Stimulated activated CD4-positive, alpha-beta T cell treated with anti-CD3 and anti-CD28 coated beads, Interleukin-1b, Interleukin-23, amount 100 ng/mL, for 4 hours (primary cell): ENCODE measurements around the gene AP1B1.
"Not testable (repeated sequence)": the region's sequence is repeated elsewhere in the genome, so short reads cannot be mapped to it uniquely, and the experiment has no call there.

Experiments used
- DNase-seq, 2 donors: peaks; one replicate each; pipeline ENCODE4 v3.0.0-alpha.2; 2020; ENCODE audit warnings: low read depth in 2 of 2

Gene AP1B1

GRCh38 chr22:29386708-29387107 lies 1.7 kb downstream of the AP1B1 start:
- DNase-seq, result no peak

- DNase-seq, result no peak
Observed at GRCh38 chr22:29385748-29386147, 2.6 kb downstream of the AP1B1 start.

- no peak for DNase-seq
Observed at GRCh38 chr22:29385151-29385704, 3.1 kb downstream of the AP1B1 start.

- DNase-seq, result no peak
Observed at GRCh38 chr22:29383740-29384139, 4.6 kb downstream of the AP1B1 start.

GRCh38 chr22:29382580-29383302 lies 5.6 kb downstream of the AP1B1 start:
- no peak for DNase-seq

GRCh38 chr22:29380856-29381255 lies 7.5 kb downstream of the AP1B1 start:
- DNase-seq, result no peak

GRCh38 chr22:29380032-29380781 lies 8.2 kb downstream of the AP1B1 start:
- no peak for DNase-seq

GRCh38 chr22:29379258-29379657 lies 9.1 kb downstream of the AP1B1 start:
- no peak for DNase-seq

GRCh38 chr22:29377979-29378378 lies 10.4 kb downstream of the AP1B1 start:
- no peak for DNase-seq

GRCh38 chr22:29376705-29377104 lies 11.7 kb downstream of the AP1B1 start:
- not testable (repeated sequence) for DNase-seq

- DNase-seq, result no peak
Observed at GRCh38 chr22:29375398-29376076, 12.8 kb downstream of the AP1B1 start.

- DNase-seq, result not testable (repeated sequence)
Observed at GRCh38 chr22:29374806-29375205, 13.6 kb downstream of the AP1B1 start.

GRCh38 chr22:29374401-29374800 lies 14.0 kb downstream of the AP1B1 start:
- no peak for DNase-seq

- DNase-seq, result no peak
Observed at GRCh38 chr22:29370537-29370936, 17.8 kb downstream of the AP1B1 start.

- DNase-seq, result no peak
Observed at GRCh38 chr22:29369460-29369859, 18.9 kb downstream of the AP1B1 start.

GRCh38 chr22:29359469-29359868 lies 28.9 kb downstream of the AP1B1 start:
- DNase-seq, result no peak

GRCh38 chr22:29357193-29357890 lies 31.0 kb downstream of the AP1B1 start:
- not testable (repeated sequence) for DNase-seq

- DNase-seq, result no peak
Observed at GRCh38 chr22:29353860-29354259, 34.5 kb downstream of the AP1B1 start.

GRCh38 chr22:29353286-29353685 lies 35.1 kb downstream of the AP1B1 start:
- DNase-seq, result no peak

GRCh38 chr22:29352778-29353177 lies 35.6 kb downstream of the AP1B1 start:
- no peak for DNase-seq

GRCh38 chr22:29351891-29352290 lies 36.5 kb downstream of the AP1B1 start:
- no peak for DNase-seq

- DNase-seq, result no peak
Observed at GRCh38 chr22:29351042-29351441, 37.3 kb downstream of the AP1B1 start.
